ENCODE data around the gene STPG4. TPM values are rescaled to one million over a fixed set of nuclear protein-coding genes. Genes with fewer than 3 reads are reported as not detected.

Gene STPG4
- total RNA-seq, 1 donor from 2014 or later = not detected

GRCh38 chr2:47065771-47066380 lies 89.2 kb downstream of the STPG4 start:
- H3K4me3 ChIP-seq (ENCODE audit: low read depth, low read length) = no peak overlapping the region
- TF ChIP-seq CTCF (conservative IDR thresholded peaks at IDR 0.05; ENCODE audit: low read depth, low read length) = no peak
- no peak for DNase-seq (ENCODE audit: low read depth)

- no peak for DNase-seq (ENCODE audit: low read depth)
- H3K4me3 ChIP-seq (ENCODE audit: low read depth, low read length) = no peak overlapping the region
- no peak for TF ChIP-seq CTCF (conservative IDR thresholded peaks at IDR 0.05; ENCODE audit: low read depth, low read length)
Measured at GRCh38 chr2:47065343-47065742, 89.8 kb downstream of the STPG4 start.

DNA sequence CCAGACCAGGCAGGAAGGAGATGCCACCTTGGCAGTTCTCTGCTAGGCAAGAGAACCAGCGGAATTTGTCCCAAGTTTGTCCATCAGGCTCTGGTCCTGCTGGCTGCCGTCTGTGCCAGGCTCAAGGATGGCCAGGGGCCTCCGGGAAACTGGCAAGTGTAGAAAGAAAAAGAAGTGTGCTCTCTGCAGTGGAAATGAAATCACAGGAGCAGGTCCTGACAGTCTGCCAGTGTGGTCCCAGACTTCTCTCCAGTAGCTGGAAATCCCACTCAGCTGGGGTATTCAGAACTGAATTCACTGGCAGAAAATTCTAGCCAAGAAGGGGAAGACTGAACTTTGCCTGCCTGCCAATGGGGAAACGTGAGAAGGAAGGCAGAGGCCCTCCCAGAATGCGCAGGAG lies 91.0 kb downstream of the STPG4 start:
- no peak overlapping the region for H3K4me3 ChIP-seq (ENCODE audit: low read depth, low read length)
- DNase-seq (ENCODE audit: low read depth) = no peak
- TF ChIP-seq CTCF (conservative IDR thresholded peaks at IDR 0.05; ENCODE audit: low read depth, low read length) = no peak

GRCh38 chr2:47063538-47063930 lies 91.6 kb downstream of the STPG4 start:
- no peak overlapping the region for H3K4me3 ChIP-seq (ENCODE audit: low read depth, low read length)
- TF ChIP-seq CTCF (conservative IDR thresholded peaks at IDR 0.05; ENCODE audit: low read depth, low read length) = no peak
- no peak for DNase-seq (ENCODE audit: low read depth)

DNA sequence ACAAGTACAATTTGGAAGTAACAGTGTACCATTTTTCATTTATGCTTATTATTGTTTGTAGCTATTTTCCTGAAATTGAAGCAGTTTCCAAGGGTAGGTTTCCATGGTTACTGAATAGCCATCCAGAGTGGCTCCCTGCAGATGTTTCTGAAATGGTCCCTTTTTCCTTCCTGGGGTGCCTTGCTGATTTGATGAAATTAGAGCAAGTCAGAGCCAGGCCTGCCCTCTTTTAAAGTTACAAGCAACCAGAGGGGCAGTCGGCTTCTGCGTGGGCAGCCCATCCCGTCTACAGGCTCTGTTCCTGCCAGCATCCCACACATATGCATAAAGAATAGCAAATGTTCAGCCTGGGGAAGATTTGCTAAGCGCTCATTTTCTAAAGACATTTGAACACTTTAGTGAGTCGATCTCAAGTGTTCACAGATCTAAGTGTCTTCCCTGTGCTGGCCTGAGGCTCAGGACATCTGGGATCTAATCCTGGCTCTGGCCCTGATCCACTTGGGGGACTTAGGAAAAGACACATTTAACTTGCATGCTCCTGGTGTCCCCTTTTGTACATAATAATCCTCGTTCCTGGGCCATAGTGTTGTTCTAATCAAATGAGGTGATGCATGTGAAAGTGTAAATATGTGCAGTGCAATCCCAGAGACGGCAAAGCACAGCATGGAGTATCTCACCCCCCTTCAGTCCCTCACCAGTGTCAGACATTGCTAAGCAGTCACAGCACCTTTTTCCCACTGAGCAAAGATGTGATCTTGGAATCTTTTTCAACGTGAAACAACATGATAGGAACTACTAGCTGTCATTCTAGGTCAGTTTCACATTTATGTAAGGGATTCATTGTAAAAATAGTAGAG lies 92.2 kb downstream of the STPG4 start:
- TF ChIP-seq CTCF (conservative IDR thresholded peaks at IDR 0.05; ENCODE audit: low read depth, low read length) = no peak

GRCh38 chr2:47061944-47062678 lies 93.0 kb downstream of the STPG4 start:
- no peak for TF ChIP-seq CTCF (conservative IDR thresholded peaks at IDR 0.05; ENCODE audit: low read depth, low read length)
- no peak overlapping the region for H3K4me3 ChIP-seq (ENCODE audit: low read depth, low read length)
- DNase-seq (ENCODE audit: low read depth) = no peak

More for the DNA sequence above, 92.2 kb downstream of the STPG4 start:
- DNase-seq (ENCODE audit: low read depth) = no peak
- no peak overlapping the region for H3K4me3 ChIP-seq (ENCODE audit: low read depth, low read length)
